Spleen (tissue), 11 donors: Measurements from ENCODE around the gene COQ9. TPM values are rescaled to one million over a fixed set of nuclear protein-coding genes. Genes with fewer than 3 reads are reported as not detected.

Experiments
- DNase-seq: peaks from one replicate; pipeline ENCODE4 v3.0.0-alpha.2; 2020
- H3K27ac ChIP-seq, 8 donors: fragments of 200-600 bp; sonication (generic) in 7 of 8; 1 replicate in 4 of 8; 2 replicates in 4 of 8; pipeline versions ENCODE4 v1.5.0 to v1.8.0; 2016 to 2021; ENCODE audit warnings: inconsistent platforms in 4 of 8, mild to moderate bottlenecking in 4 of 8, moderate library complexity in 1 of 8
- H3K27me3 ChIP-seq, 7 donors: fragments of 200-600 bp; sonication (generic) in 6 of 7; replicated peaks in 1 of 7; 1 replicate in 4 of 7; 2 replicates in 3 of 7; pipeline versions ENCODE4 v1.5.0 to v1.8.0; 2016 to 2021; ENCODE audit warnings: inconsistent platforms in 3 of 7, mild to moderate bottlenecking in 1 of 7
- H3K36me3 ChIP-seq, 6 donors: fragments of 200-600 bp; sonication (generic) in 5 of 6; 1 replicate in 4 of 6; 2 replicates in 2 of 6; pipeline versions ENCODE4 v1.5.0 to v1.8.0; 2016 to 2021; ENCODE audit warnings: inconsistent platforms in 2 of 6
- H3K4me1 ChIP-seq, 6 donors: fragments of 200-600 bp; sonication (generic) in 5 of 6; 1 replicate in 3 of 6; 2 replicates in 3 of 6; pipeline versions ENCODE4 v1.5.0 to v1.8.0; 2016 to 2021; ENCODE audit warnings: inconsistent platforms in 3 of 6
- H3K4me3 ChIP-seq, 8 donors: fragments of 200-600 bp; sonication (generic) in 7 of 8; 1 replicate in 4 of 8; 2 replicates in 4 of 8; pipeline versions ENCODE4 v1.5.0 to v1.8.0; 2016 to 2021; ENCODE audit warnings: inconsistent platforms in 4 of 8, mild to moderate bottlenecking in 4 of 8, moderate library complexity in 2 of 8
- H3K9me3 ChIP-seq, 8 donors: fragments of 200-600 bp; sonication (generic) in 7 of 8; 1 replicate in 4 of 8; 2 replicates in 4 of 8; pipeline versions ENCODE4 v1.5.0 to v1.8.0; 2016 to 2021; ENCODE audit warnings: inconsistent platforms in 4 of 8
- POLR2A ChIP-seq, 3 donors: fragments of 450-650 bp; IDR thresholded peaks; one replicate each; pipeline ENCODE4 v1.5.1; 2017; ENCODE audit warnings: antibody characterized with exemption in 3 of 3, mild to moderate bottlenecking in 1 of 3
- POLR2AphosphoS5 ChIP-seq, 3 donors: sonication (generic); formaldehyde crosslinking; IDR thresholded peaks; one replicate each; pipeline ENCODE4 v1.5.1; 2017; ENCODE audit warnings: antibody characterized with exemption in 3 of 3
- WGBS, 5 donors: extraction: QIAGEN DNeasy Blood & Tissue Kit in 3 of 5; methylation state at CpG; one replicate each; pipeline versions ENCODE4 v1.1.5 to v1.1.7; 2013 to 2018; 5-methylcytosine and 5-hydroxymethylcytosine counted together
- intact Hi-C: fragments of 100-400 bp; cut with DNase I; formaldehyde crosslinking; loops from one replicate; pipeline ENCODE4 v1.15.0; 2023; ENCODE audit warnings: low total_unique reads
- polyA plus RNA-seq, 3 donors: library from polyadenylated mRNA; stranded (reverse); fragments of 200-250 nt; gene quantifications; one replicate each; pipeline ENCODE4 v1.2.1, GENCODE V29; 2013
- total RNA-seq, 7 donors: library from RNA; depleted of rRNA in 3 of 7; stranded (reverse); fragments of >200 nt in 3 of 7; fragmentation: NEBNext Ultra II Directional in 4 of 7; extraction: Animal tissue kit (Norgen Biotek cat#: 25700) in 4 of 7; gene quantifications; one replicate each; pipeline versions ENCODE4 v1.1.0 to v1.2.1, GENCODE V29; 2016 to 2021
- TF ChIP-seq, protein P1 (sequence below), 11 experiments: fragments of 200-600 bp in 7 of 11; fragments of 450-650 bp in 4 of 11; sonication (generic) in 4 of 11; IDR thresholded peaks in 8 of 11; conservative IDR thresholded peaks in 3 of 11; 1 replicate in 7 of 11; 2 replicates in 4 of 11; pipeline versions ENCODE4 v1.4.0 to v1.8.0; 2016 to 2021; ENCODE audit warnings: antibody characterized with exemption in 11 of 11, inconsistent platforms in 4 of 11, mild to moderate bottlenecking in 1 of 11
- donor health status: healthy with polysubstance abuse.
- donor health status: DM: no; HTN: no; CAD: no; lungs with moderate emphysema.
- donor health status: DM: no; HTN: no; CAD: no.
- donor health status: Bipolar disorder and iron deficiency.
- donor health status: healthy.
- donor health status: DM: no; HTN: no; CAD: no.
- donor health status: DM: yes; HTN: yes; CAD: no.

Gene COQ9
- total and polyA plus RNA-seq, 10 donors: 25.8 to 39.9 (median 31.4) TPM

- Histone ChIP-seq H3K27ac (peak overlapping the region in 2 of 8 donors; percentile 2 to 26), H3K4me3 (no peak overlapping the region), H3K9me3 (no peaks in the 10 kb centered on the region), H3K4me1 (peaks cover 0 to 13% (median 3%) of the 10 kb centered on the region in 6 donors), H3K36me3 (no peaks in the 10 kb centered on the region), H3K27me3 (peaks cover 0 to 4% (median 0%) of the 10 kb centered on the region in 7 donors)
- intact Hi-C loops: no loop called here
- DNase-seq: no peak
- TF ChIP-seq, protein P1, sequence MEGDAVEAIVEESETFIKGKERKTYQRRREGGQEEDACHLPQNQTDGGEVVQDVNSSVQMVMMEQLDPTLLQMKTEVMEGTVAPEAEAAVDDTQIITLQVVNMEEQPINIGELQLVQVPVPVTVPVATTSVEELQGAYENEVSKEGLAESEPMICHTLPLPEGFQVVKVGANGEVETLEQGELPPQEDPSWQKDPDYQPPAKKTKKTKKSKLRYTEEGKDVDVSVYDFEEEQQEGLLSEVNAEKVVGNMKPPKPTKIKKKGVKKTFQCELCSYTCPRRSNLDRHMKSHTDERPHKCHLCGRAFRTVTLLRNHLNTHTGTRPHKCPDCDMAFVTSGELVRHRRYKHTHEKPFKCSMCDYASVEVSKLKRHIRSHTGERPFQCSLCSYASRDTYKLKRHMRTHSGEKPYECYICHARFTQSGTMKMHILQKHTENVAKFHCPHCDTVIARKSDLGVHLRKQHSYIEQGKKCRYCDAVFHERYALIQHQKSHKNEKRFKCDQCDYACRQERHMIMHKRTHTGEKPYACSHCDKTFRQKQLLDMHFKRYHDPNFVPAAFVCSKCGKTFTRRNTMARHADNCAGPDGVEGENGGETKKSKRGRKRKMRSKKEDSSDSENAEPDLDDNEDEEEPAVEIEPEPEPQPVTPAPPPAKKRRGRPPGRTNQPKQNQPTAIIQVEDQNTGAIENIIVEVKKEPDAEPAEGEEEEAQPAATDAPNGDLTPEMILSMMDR (IDR thresholded peaks at IDR 0.05 in 8 of 11, conservative IDR thresholded peaks at IDR 0.05 in 3 of 11): no peak
- no peak for TF ChIP-seq POLR2A (IDR thresholded peaks at IDR 0.05)
- no peak for TF ChIP-seq POLR2AphosphoS5 (IDR thresholded peaks at IDR 0.05)
- 75 to 83% (median 78%) methylated on average over 7 of the region's 7 CpGs for WGBS, 5 donors
Observed at GRCh38 chr16:57501492-57501891, 54.2 kb downstream of the COQ9 start.

DNA sequence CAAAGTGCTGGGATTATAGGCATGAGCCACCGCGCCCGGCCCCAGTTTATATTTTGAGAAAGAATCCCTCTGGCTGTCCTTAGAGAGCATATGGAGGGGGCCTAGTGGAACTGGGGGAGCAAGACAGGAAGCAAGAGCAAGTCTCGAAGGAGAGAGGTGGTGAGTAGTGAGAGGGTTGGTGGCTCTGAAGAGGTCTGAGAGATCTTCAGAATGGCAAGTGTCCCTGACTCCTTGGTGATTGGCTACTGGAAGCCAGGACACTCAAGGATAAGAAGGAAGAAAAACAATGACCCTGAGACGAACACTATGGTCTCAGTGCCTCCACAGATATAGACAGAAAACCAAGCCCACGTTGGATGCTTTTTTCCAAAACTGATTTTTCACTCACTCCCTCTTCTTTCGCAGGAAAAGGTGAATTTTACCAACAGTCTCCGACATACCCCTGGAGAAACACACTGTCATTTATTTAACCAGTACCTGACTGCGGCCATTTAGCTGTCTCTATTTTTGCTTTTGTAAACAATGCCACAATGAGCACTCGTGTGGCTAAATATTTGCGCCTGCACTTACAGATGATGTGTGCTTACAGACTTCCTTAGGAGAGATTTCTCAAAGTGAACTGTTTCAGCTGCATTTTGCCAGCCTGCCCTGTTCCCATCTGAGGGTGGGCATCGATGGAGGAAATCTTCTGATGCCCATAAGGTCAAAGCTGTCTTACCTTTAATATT, 54.9 kb downstream of the COQ9 start:
- H3K4me1 ChIP-seq: peaks cover 0 to 17% (median 3%) of the 10 kb centered on the region in 6 donors
- H3K27me3 ChIP-seq: peaks cover 0 to 4% (median 0%) of the 10 kb centered on the region in 7 donors
- H3K27ac ChIP-seq: no peak overlapping the region
- DNase-seq: no peak
- no peaks in the 10 kb centered on the region for H3K9me3 ChIP-seq
- no peaks in the 10 kb centered on the region for H3K36me3 ChIP-seq
- no peak overlapping the region for H3K4me3 ChIP-seq
- TF ChIP-seq, protein P1 (IDR thresholded peaks at IDR 0.05 in 8 of 11, conservative IDR thresholded peaks at IDR 0.05 in 3 of 11): no peak
- TF ChIP-seq POLR2A (IDR thresholded peaks at IDR 0.05) (no peak), POLR2AphosphoS5 (IDR thresholded peaks at IDR 0.05) (no peak)
- 81 to 85% (median 84%) methylated on average over 12 of the region's 12 CpGs for WGBS, 5 donors
- intact Hi-C loops: no loop called here

DNA sequence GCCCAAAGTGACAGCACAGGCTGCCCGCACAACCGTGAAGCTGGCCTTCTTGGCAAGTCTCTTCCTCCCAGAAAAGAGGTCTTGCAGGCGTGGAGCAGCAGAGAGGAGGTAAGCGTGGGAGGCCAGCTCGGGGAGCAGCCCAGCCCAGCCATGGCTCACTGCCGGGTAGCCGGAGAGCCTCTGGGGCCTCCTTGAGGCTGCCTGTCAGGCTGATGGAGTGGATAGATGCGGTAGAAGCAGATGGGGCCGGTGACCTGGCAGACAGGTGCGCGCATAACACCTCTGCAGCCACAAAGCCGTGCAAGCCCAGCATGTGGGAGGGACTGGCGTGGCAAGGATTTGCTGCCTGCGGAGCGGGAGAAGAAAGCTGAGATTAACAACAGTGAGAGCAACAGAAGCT, 56.1 kb downstream of the COQ9 start:
- Histone ChIP-seq H3K4me1 (peaks cover 0 to 27% (median 6%) of the 10 kb centered on the region in 6 donors), H3K9me3 (no peaks in the 10 kb centered on the region), H3K36me3 (no peaks in the 10 kb centered on the region), H3K27me3 (peaks cover 0 to 4% (median 0%) of the 10 kb centered on the region in 7 donors), H3K27ac (no peak overlapping the region), H3K4me3 (no peak overlapping the region)
- intact Hi-C loops: no loop called here
- TF ChIP-seq POLR2A (IDR thresholded peaks at IDR 0.05) (no peak), POLR2AphosphoS5 (IDR thresholded peaks at IDR 0.05) (no peak)
- TF ChIP-seq, protein P1 (IDR thresholded peaks at IDR 0.05 in 8 of 11, conservative IDR thresholded peaks at IDR 0.05 in 3 of 11): no peak
- WGBS, 5 donors: 73 to 91% (median 82%) methylated on average over 15 of the region's 15 CpGs
- DNase-seq: no peak

DNA sequence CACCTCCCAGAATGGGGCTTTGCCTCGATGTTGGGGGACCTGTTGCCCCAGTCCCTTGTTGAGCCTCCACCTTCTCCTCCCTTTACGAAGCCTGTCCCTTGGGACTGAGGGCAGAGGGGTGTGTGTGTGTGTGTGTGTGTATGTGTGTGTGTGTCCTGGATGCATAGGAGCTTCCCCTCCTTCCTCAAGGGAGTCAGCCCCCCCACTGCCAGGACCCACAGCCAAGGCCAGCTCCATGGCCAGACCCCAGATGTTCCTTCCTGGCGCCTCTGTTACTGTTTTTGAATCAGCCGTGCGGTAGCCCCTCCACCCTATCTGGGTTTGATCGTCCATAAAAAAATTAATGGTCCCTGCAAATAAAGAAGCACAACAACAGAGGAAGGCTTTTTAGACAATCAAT, 56.7 kb downstream of the COQ9 start:
- H3K4me3 ChIP-seq: no peak overlapping the region
- peaks cover 0 to 27% (median 6%) of the 10 kb centered on the region in 6 donors for H3K4me1 ChIP-seq
- H3K36me3 ChIP-seq: no peaks in the 10 kb centered on the region
- WGBS, 5 donors: 51 to 81% (median 61%) methylated on average over 6 of the region's 6 CpGs
- no peaks in the 10 kb centered on the region for H3K9me3 ChIP-seq
- TF ChIP-seq POLR2A (IDR thresholded peaks at IDR 0.05): no peak
- TF ChIP-seq, protein P1 (IDR thresholded peaks at IDR 0.05 in 8 of 11, conservative IDR thresholded peaks at IDR 0.05 in 3 of 11): no peak
- TF ChIP-seq POLR2AphosphoS5 (IDR thresholded peaks at IDR 0.05): no peak
- no peak for DNase-seq
- intact Hi-C loops: no loop called here
- H3K27ac ChIP-seq: no peak overlapping the region
- H3K27me3 ChIP-seq: peaks cover 0 to 4% (median 0%) of the 10 kb centered on the region in 7 donors
